Measurements from ENCODE around the gene TSN.

TSN gene

DNA sequence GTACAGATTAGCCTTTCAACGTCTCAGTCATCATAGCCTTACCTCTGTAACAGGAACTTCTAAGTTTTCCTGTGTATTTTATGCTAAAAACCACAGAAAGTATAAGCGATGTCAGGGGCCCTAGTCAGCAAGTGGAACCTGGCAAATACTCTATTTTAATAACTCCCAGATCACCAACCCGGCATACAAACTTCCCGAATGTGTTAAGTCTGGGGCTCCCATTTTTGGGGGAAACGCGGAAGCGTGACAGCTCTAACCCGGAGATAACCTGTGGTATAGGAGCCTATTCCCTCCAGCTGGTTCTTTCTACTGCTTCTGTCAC is 19.4 kb upstream of the TSN start:
- H3K36me3 ChIP-seq (ENCODE audit: control insufficient read depth, insufficient read depth, low read length), result peaks cover 6% of the 10 kb centered on the region
- TF ChIP-seq, protein P1, sequence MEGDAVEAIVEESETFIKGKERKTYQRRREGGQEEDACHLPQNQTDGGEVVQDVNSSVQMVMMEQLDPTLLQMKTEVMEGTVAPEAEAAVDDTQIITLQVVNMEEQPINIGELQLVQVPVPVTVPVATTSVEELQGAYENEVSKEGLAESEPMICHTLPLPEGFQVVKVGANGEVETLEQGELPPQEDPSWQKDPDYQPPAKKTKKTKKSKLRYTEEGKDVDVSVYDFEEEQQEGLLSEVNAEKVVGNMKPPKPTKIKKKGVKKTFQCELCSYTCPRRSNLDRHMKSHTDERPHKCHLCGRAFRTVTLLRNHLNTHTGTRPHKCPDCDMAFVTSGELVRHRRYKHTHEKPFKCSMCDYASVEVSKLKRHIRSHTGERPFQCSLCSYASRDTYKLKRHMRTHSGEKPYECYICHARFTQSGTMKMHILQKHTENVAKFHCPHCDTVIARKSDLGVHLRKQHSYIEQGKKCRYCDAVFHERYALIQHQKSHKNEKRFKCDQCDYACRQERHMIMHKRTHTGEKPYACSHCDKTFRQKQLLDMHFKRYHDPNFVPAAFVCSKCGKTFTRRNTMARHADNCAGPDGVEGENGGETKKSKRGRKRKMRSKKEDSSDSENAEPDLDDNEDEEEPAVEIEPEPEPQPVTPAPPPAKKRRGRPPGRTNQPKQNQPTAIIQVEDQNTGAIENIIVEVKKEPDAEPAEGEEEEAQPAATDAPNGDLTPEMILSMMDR (IDR thresholded peaks at IDR 0.05; ENCODE audit: insufficient read depth, low read length, poor library complexity, severe bottlenecking), result no peak
- DNase-seq (ENCODE audit: extremely low read depth, insufficient read length), result no peak
- no peaks in the 10 kb centered on the region for H3K27me3 ChIP-seq (replicated peaks; ENCODE audit: control insufficient read depth, insufficient read depth, low read length)
- H3K4me3 ChIP-seq (replicated peaks; ENCODE audit: low read depth, low read length), result peak overlapping the region; percentile 98

DNA sequence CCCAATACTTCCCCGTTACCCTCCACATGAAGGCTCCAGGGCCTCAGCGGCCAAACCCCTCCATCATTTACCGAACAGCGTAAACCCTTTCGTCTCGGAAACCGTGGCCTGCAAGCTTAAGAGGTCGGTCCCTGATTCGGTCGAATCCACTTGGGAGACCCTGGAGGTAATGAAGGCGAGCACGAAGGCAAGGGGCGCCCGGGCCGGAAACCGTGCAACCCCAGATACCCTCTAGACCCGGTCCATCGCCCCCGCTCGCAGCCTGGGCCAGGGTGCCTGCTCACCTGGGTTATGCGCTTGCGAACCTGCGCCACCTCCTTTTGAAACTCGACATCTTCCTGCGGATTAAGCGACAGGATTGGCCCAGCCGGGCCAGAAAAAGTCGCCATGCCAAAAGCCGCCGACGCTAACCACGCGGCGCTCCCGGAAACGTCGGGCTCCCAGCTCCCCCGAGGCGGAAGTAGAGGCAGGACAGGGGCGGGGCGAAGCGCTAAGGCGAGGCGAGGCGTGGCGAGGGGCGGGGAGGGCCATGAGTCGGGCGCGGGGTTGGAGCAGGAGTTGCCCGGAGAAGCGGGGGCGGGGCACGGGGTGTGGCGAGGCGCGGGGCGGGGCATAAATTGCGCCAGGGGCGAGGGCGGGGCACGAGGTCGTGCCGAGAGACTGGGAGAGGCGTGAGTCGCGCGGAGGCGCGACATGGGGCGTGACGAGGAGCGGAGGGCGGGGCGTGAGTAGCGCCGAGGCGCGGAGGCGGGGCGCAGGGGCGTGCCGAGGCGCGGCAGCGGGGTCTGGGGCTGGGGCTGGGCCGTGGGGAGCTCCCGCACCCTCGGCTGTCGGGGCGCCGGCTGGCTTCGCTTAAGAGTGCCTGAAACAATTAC is 18.8 kb upstream of the TSN start, which contains the start of gene NIFK:
NIFK (minus strand) TSS at position 414 of the 875 bp plus-strand sequence; CDS start at position 389, 25 bp downstream.
- peak within 1 kb of the TSS; percentile 98 for H3K4me3 ChIP-seq (replicated peaks; ENCODE audit: low read depth, low read length)
- DNase-seq (ENCODE audit: extremely low read depth, insufficient read length), result peak; percentile 98
- TF ChIP-seq, protein P1 (IDR thresholded peaks at IDR 0.05; ENCODE audit: insufficient read depth, low read length, poor library complexity, severe bottlenecking), result no peak
- H3K27me3 ChIP-seq (replicated peaks; ENCODE audit: control insufficient read depth, insufficient read depth, low read length), result no peaks in the 10 kb centered on the region
- no peaks in the 10 kb centered on the region; the same call in 1 of the 2 replicates for H3K36me3 ChIP-seq (ENCODE audit: control insufficient read depth, insufficient read depth, low read length)

DNA sequence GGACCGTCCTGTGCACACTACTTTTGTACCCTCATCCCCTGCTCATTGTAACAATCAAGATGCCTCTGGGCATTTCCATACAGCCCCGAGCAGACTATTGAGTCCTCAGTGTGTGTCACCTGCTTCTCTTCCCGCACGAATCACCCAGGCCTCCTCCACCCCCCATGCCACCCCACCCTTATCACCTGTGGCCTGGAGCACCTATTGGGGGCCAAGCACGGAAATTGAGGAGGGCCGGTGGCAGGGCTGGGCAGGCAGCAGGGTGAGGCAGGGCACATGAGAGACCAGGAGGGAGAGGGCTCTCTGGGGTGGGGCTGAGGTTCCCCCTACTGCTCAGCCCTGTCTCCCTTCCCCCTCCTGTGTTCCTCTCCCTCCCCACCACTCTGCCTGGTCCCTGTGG is 14.5 kb upstream of the TSN start:
- TF ChIP-seq, protein P1 (IDR thresholded peaks at IDR 0.05; ENCODE audit: insufficient read depth, low read length, poor library complexity, severe bottlenecking), result no peak
- no peak overlapping the region for H3K4me3 ChIP-seq (replicated peaks; ENCODE audit: low read depth, low read length)
- H3K27me3 ChIP-seq (replicated peaks; ENCODE audit: control insufficient read depth, insufficient read depth, low read length), result no peaks in the 10 kb centered on the region
- DNase-seq (ENCODE audit: extremely low read depth, insufficient read length), result no peak
- H3K36me3 ChIP-seq (ENCODE audit: control insufficient read depth, insufficient read depth, low read length), result no peaks in the 10 kb centered on the region

DNA sequence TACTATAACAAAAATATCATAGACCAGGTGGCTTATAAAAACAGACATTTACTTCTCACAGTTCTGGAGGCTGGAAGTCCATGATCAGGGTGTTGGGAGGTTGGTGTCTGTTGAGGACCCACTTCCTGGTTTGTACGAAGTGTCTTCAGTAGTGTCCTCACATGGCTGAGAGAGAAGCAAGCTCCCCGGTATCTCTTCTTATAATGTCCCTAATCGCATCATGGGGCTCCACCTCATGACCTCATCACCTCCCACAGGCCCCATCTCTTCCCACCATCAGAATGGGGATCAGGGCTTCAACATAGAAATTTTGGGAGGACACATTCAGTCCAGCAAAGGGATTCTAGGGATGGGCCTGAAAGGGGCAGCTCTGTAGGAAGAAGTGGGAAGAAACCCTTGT is 14.0 kb upstream of the TSN start:
- Histone ChIP-seq H3K36me3 (ENCODE audit: control insufficient read depth, insufficient read depth, low read length) (no peaks in the 10 kb centered on the region), H3K27me3 (replicated peaks; ENCODE audit: control insufficient read depth, insufficient read depth, low read length) (no peaks in the 10 kb centered on the region), H3K4me3 (replicated peaks; ENCODE audit: low read depth, low read length) (no peak overlapping the region)
- TF ChIP-seq, protein P1 (IDR thresholded peaks at IDR 0.05; ENCODE audit: insufficient read depth, low read length, poor library complexity, severe bottlenecking), result no peak
- no peak for DNase-seq (ENCODE audit: extremely low read depth, insufficient read length)

DNA sequence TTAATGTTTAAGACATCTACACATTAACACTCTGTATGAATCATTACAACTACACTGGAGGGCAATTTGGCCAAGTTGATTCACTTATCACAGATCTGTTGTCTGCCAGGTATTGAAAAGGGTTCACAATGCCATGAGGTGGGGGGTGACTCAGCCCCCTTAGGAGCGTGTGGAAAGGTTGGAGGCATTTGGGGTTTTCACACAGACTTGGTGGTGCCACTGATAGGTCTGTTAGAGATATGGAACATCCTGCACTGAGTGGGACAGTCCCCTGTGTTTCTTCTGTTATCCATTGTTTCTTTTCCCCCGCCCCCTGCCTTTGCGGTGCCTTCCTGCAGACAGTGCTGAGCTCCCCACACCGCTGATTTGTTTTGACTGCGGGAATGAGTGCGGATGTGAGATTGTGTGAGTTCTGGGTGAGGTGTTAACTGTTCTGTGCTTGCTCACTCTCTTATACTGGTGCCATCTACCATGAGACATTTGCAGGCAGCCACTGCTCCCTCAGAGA is 9.3 kb upstream of the TSN start:
- H3K27me3 ChIP-seq (replicated peaks; ENCODE audit: control insufficient read depth, insufficient read depth, low read length), result no peaks in the 10 kb centered on the region
- H3K36me3 ChIP-seq (ENCODE audit: control insufficient read depth, insufficient read depth, low read length), result no peaks in the 10 kb centered on the region
- no peak overlapping the region for H3K4me3 ChIP-seq (replicated peaks; ENCODE audit: low read depth, low read length)
- DNase-seq (ENCODE audit: extremely low read depth, insufficient read length), result no peak
- TF ChIP-seq, protein P1 (IDR thresholded peaks at IDR 0.05; ENCODE audit: insufficient read depth, low read length, poor library complexity, severe bottlenecking), result no peak

Measured in GM06990 (cell line).